Stimulated activated CD8-positive, alpha-beta memory T cell treated with anti-CD3 and anti-CD28 coated beads, Interleukin-4, amount 100 ng/mL, for 24 hours (primary cell): ENCODE results near the gene ARRDC1.
"Not testable (repeated sequence)": the region's sequence is repeated elsewhere in the genome, so short reads cannot be mapped to it uniquely, and the experiment has no call there.

Source experiments
- DNase-seq: peaks from one replicate; pipeline ENCODE4 v3.0.0-alpha.2; 2020; ENCODE audit warnings: low read depth

ARRDC1 gene

GRCh38 chr9:137586854-137587253, 18.6 kb upstream of the ARRDC1 start:
- DNase-seq = no peak

GRCh38 chr9:137588311-137588710, 17.2 kb upstream of the ARRDC1 start:
- no peak for DNase-seq

GRCh38 chr9:137588891-137589290, 16.6 kb upstream of the ARRDC1 start:
- no peak for DNase-seq

- no peak for DNase-seq
These were observed 15.9 kb upstream of the ARRDC1 start for GRCh38 chr9:137589441-137590122.

- no peak for DNase-seq
These were observed 15.4 kb upstream of the ARRDC1 start for GRCh38 chr9:137590123-137590468.

GRCh38 chr9:137590469-137591383, 14.8 kb upstream of the ARRDC1 start, which contains the start of gene ZMYND19:
Gene ZMYND19, minus strand, starts transcription at chr9:137590512. Its CDS starts 249 bp downstream, at chr9:137590263.
- peak; percentile 84 for DNase-seq

- no peak for DNase-seq
These were observed 12.7 kb upstream of the ARRDC1 start for GRCh38 chr9:137592767-137593166.

GRCh38 chr9:137593176-137593575, 12.3 kb upstream of the ARRDC1 start:
- no peak for DNase-seq

GRCh38 chr9:137596577-137596976, 8.9 kb upstream of the ARRDC1 start:
- DNase-seq = not testable (repeated sequence)

GRCh38 chr9:137598943-137599342, 6.5 kb upstream of the ARRDC1 start:
- DNase-seq = no peak

GRCh38 chr9:137602661-137603060, 2.8 kb upstream of the ARRDC1 start:
- DNase-seq = no peak

GRCh38 chr9:137603879-137604278, 1.6 kb upstream of the ARRDC1 start:
- no peak for DNase-seq

- no peak for DNase-seq
These were observed 970 bp upstream of the ARRDC1 start for GRCh38 chr9:137604345-137605086.

GRCh38 chr9:137606005-137606621, 627 bp downstream of the ARRDC1 start:
- DNase-seq = no peak

- DNase-seq = no peak
These were observed 1.2 kb downstream of the ARRDC1 start for GRCh38 chr9:137606734-137607138.

GRCh38 chr9:137607141-137607857, 1.8 kb downstream of the ARRDC1 start:
- DNase-seq = no peak

GRCh38 chr9:137610944-137611343, 5.5 kb downstream of the ARRDC1 start:
- DNase-seq = no peak

GRCh38 chr9:137611623-137612609, 6.4 kb downstream of the ARRDC1 start:
- no peak for DNase-seq

GRCh38 chr9:137612741-137613142, 7.3 kb downstream of the ARRDC1 start:
- DNase-seq = no peak

- DNase-seq = no peak
These were observed 7.8 kb downstream of the ARRDC1 start for GRCh38 chr9:137613259-137613658.
